Trophoblast cell (in vitro differentiated cells and primary cell): ENCODE results near the gene XPR1. TPM values are rescaled to one million over a fixed set of nuclear protein-coding genes. Genes with fewer than 3 reads are reported as not detected.

ENCODE experiments used
- DNase-seq, 2 donors: peaks; one replicate each; pipeline ENCODE4 v3.0.0-alpha.2; 2016
- H2AFZ ChIP-seq: 2 replicates; pipeline ENCODE4 v1.6.1; 2013; ENCODE audit warnings: low read length, moderate library complexity, mild to moderate bottlenecking; ENCODE audit not compliant: insufficient read depth, poor library complexity
- H2AK5ac ChIP-seq: 2 replicates; pipeline ENCODE4 v1.6.1; 2013; ENCODE audit warnings: mild to moderate bottlenecking, low read length
- H2BK120ac ChIP-seq: 2 replicates; pipeline ENCODE4 v1.6.1; 2013; ENCODE audit warnings: low read length, mild to moderate bottlenecking, moderate library complexity; ENCODE audit not compliant: insufficient read depth, poor library complexity
- H2BK12ac ChIP-seq: 2 replicates; pipeline ENCODE4 v1.6.1; 2013; ENCODE audit warnings: mild to moderate bottlenecking, low read length, moderate library complexity
- H2BK5ac ChIP-seq: 2 replicates; pipeline ENCODE4 v1.6.1; 2013; ENCODE audit warnings: low read length, low read depth, moderate library complexity, mild to moderate bottlenecking; ENCODE audit not compliant: poor library complexity
- H3K14ac ChIP-seq: 2 replicates; pipeline ENCODE4 v1.6.1; 2013; ENCODE audit warnings: mild to moderate bottlenecking, low read length
- H3K18ac ChIP-seq: 2 replicates; pipeline ENCODE4 v1.6.1; 2013; ENCODE audit warnings: mild to moderate bottlenecking, low read length
- H3K23ac ChIP-seq: 2 replicates; pipeline ENCODE4 v1.6.1; 2013; ENCODE audit warnings: low read length
- H3K27ac ChIP-seq: 2 replicates; pipeline ENCODE4 v1.5.1; 2013; ENCODE audit warnings: low read depth, mild to moderate bottlenecking, inconsistent platforms, low read length, moderate library complexity
- H3K27me3 ChIP-seq: 2 replicates; pipeline ENCODE4 v1.6.1; 2013; ENCODE audit warnings: inconsistent platforms, mild to moderate bottlenecking, low read length, moderate library complexity; ENCODE audit not compliant: insufficient read depth
- H3K36me3 ChIP-seq, 2 experiments: 1 replicate in 1 of 2; 2 replicates in 1 of 2; pipeline ENCODE4 v1.6.1; 2013; ENCODE audit warnings: low read length in 2 of 2, mild to moderate bottlenecking in 2 of 2, moderate library complexity in 1 of 2; ENCODE audit not compliant: insufficient read depth in 2 of 2, control insufficient read depth in 1 of 2
- H3K4ac ChIP-seq: 2 replicates; pipeline ENCODE4 v1.6.1; 2013; ENCODE audit warnings: low read depth, mild to moderate bottlenecking, low read length, moderate library complexity
- H3K4me1 ChIP-seq, 2 experiments: 1 replicate in 1 of 2; 2 replicates in 1 of 2; pipeline ENCODE4 v1.6.1; 2013; ENCODE audit warnings: low read length in 2 of 2, mild to moderate bottlenecking in 2 of 2, moderate library complexity in 1 of 2; ENCODE audit not compliant: insufficient read depth in 2 of 2, control insufficient read depth in 1 of 2
- H3K4me2 ChIP-seq: 2 replicates; pipeline ENCODE4 v1.6.1; 2013; ENCODE audit warnings: inconsistent platforms, mild to moderate bottlenecking, low read length, moderate library complexity
- H3K4me3 ChIP-seq: 2 replicates; pipeline ENCODE4 v1.5.1; 2013; ENCODE audit warnings: mild to moderate bottlenecking, low read depth, low read length, inconsistent platforms
- H3K79me1 ChIP-seq: one replicate; pipeline ENCODE4 v1.6.1; 2013; ENCODE audit warnings: low read length
- H3K79me2 ChIP-seq: 2 replicates; pipeline ENCODE4 v1.6.1; 2013; ENCODE audit warnings: low read length, mild to moderate bottlenecking; ENCODE audit not compliant: control insufficient read depth, insufficient read depth, poor library complexity
- H3K9ac ChIP-seq: 2 replicates; pipeline ENCODE4 v1.6.1; 2013; ENCODE audit warnings: mild to moderate bottlenecking, low read length
- H3K9me3 ChIP-seq: 2 replicates; pipeline ENCODE4 v1.6.1; 2013; ENCODE audit warnings: low read depth, mild to moderate bottlenecking, control low read depth, inconsistent platforms, low read length; ENCODE audit not compliant: insufficient read depth
- H4K12ac ChIP-seq: 2 replicates; pipeline ENCODE4 v1.6.1; 2013; ENCODE audit warnings: low read depth, mild to moderate bottlenecking, low read length, moderate library complexity
- H4K8ac ChIP-seq: 2 replicates; pipeline ENCODE4 v1.6.1; 2013; ENCODE audit warnings: low read depth, mild to moderate bottlenecking, low read length, moderate library complexity
- H4K91ac ChIP-seq: one replicate; pipeline ENCODE4 v1.6.1; 2013; ENCODE audit warnings: low read depth, mild to moderate bottlenecking, low read length, moderate library complexity
- WGBS: extraction: QIAGEN DNeasy Blood & Tissue Kit; methylation state at CpG from one replicate; pipeline ENCODE4 v1.1.7; 2013; ENCODE audit warnings: missing lambda C conversion rate; ENCODE audit not compliant: insufficient read length, insufficient coverage; ENCODE audit errors: extremely low coverage; 5-methylcytosine and 5-hydroxymethylcytosine counted together
- polyA plus RNA-seq: library from polyadenylated mRNA; stranded (reverse); fragments of 200-250 nt; gene quantifications from 2 replicates; pipeline ENCODE4 v1.2.3, GENCODE V29; 2013

XPR1 gene
- 26.3 and 26.6 TPM in 2 replicates for polyA plus RNA-seq

GRCh38 chr1:180631766-180632325, at the start of gene XPR1:
XPR1 (plus strand) TSS chr1:180632022; CDS start chr1:180632202, 180 bp downstream.
- Histone ChIP-seq H3K27me3 (no peaks in the 10 kb centered on the region), H4K8ac (peak within 1 kb of the TSS; percentile 76), H3K79me1 (peaks cover 3% of the 10 kb centered on the region), H3K4me2 (peak within 1 kb of the TSS; percentile 85), H4K91ac (peak within 1 kb of the TSS; percentile 2), H3K4ac (no peak within 1 kb of the TSS), H3K9ac (peak within 1 kb of the TSS; percentile 84), H3K4me1 (no peaks in the 10 kb centered on the region), H3K9me3 (no peaks in the 10 kb centered on the region), H2AK5ac (no peak within 1 kb of the TSS), H3K4me3 (peak within 1 kb of the TSS; percentile 98), H3K27ac (peak within 1 kb of the TSS; percentile 78), H4K12ac (peak within 1 kb of the TSS; percentile 51), H2AFZ (peak within 1 kb of the TSS; percentile 92), H3K79me2 (peaks cover 4% of the 10 kb centered on the region), H3K23ac (no peak within 1 kb of the TSS), H2BK12ac (peak within 1 kb of the TSS; percentile 51), H3K18ac (peak within 1 kb of the TSS; percentile 78), H3K36me3 (no peaks in the 10 kb centered on the region), H2BK5ac (peak within 1 kb of the TSS; percentile 67), H2BK120ac (no peak within 1 kb of the TSS), H3K14ac (peak within 1 kb of the TSS; percentile 82)
- DNase-seq = peak; percentile 98
- no CpG with 5 or more reads among the region's 41 CpGs for WGBS

DNA sequence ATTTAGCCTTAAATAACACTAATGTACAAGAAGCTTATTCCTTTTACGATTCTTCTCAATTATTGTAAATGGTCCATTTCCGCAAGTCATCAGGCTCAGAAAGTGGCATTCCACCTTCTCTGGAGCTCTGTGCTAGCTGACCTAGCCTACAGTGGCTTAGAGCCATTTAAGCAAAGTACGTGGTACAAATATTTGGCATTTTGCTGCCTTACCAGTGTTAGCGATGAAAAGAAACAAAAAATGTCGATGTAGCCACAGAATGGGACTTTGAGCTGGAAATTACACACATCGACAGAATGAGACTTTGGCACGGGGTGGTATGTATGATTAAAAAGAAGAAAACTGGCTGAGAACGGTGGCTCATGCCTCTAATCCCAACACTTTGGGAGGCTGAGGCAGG, 47.0 kb upstream of the XPR1 start:
- Histone ChIP-seq H3K4me3 (no peak overlapping the region), H4K8ac (peak overlapping the region; percentile 58), H2AFZ (no peak overlapping the region), H4K91ac (peak overlapping the region; percentile 87), H3K27ac (peak overlapping the region; percentile 84), H3K79me1 (peaks cover 14% of the 10 kb centered on the region), H3K79me2 (peaks cover 1% of the 10 kb centered on the region), H3K23ac (no peak overlapping the region), H3K14ac (peak overlapping the region; percentile 80), H2BK120ac (peak overlapping the region; percentile 74), H3K27me3 (no peaks in the 10 kb centered on the region), H2BK5ac (peak overlapping the region; percentile 80), H2BK12ac (peak overlapping the region; percentile 95), H3K9ac (no peak overlapping the region), H4K12ac (no peak overlapping the region), H3K36me3 (no peaks in the 10 kb centered on the region), H3K18ac (peak overlapping the region; percentile 56), H3K4ac (peak overlapping the region; percentile 77), H3K4me2 (no peak overlapping the region), H3K9me3 (no peaks in the 10 kb centered on the region), H3K4me1 (peaks cover 22 to 29% of the 10 kb centered on the region in 2 experiments), H2AK5ac (peak overlapping the region; percentile 78)
- WGBS = no CpG with 5 or more reads among the region's 8 CpGs
- peak; percentile 46 to 85 for DNase-seq

DNA sequence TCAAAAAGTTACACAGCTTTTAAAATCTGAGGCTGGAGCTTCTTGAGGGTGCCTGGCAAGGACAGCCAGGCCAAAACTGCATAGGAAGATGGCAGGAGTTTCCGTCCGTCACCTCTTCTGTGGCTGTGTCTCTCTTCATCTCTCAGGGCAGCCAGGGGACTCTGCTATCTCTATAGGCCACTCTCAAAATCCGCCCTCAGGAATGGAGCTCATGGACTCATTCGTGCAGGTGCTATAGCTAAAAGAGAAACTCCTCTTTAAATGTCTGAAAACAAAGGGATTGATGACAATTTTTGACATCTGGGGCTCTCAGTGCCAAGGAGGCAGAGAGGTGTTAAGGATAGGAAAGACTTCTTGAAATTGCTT, 45.8 kb upstream of the XPR1 start:
- peak overlapping the region; percentile 72 for H2BK12ac ChIP-seq
- H4K91ac ChIP-seq = peak overlapping the region; percentile 92
- peak overlapping the region; percentile 91 for H3K18ac ChIP-seq
- peaks cover 14 to 21% of the 10 kb centered on the region in 2 experiments for H3K4me1 ChIP-seq
- no peaks in the 10 kb centered on the region for H3K9me3 ChIP-seq
- H3K79me2 ChIP-seq = peaks cover 1% of the 10 kb centered on the region
- H4K8ac ChIP-seq = peak overlapping the region; percentile 81
- H3K4me3 ChIP-seq = no peak overlapping the region
- no peak overlapping the region for H3K9ac ChIP-seq
- H2BK120ac ChIP-seq = peak overlapping the region; percentile 96
- no peak overlapping the region for H2AFZ ChIP-seq
- H2AK5ac ChIP-seq = peak overlapping the region; percentile 57
- peak overlapping the region; percentile 92 for H3K14ac ChIP-seq
- no peaks in the 10 kb centered on the region for H3K27me3 ChIP-seq
- no peaks in the 10 kb centered on the region for H3K36me3 ChIP-seq
- peak overlapping the region; percentile 71 for H4K12ac ChIP-seq
- DNase-seq = peak in 1 of 2 donors; percentile 33
- H3K23ac ChIP-seq = no peak overlapping the region
- H3K79me1 ChIP-seq = peaks cover 14% of the 10 kb centered on the region
- peak overlapping the region; percentile 84 for H3K27ac ChIP-seq
- H2BK5ac ChIP-seq = peak overlapping the region; percentile 81
- WGBS = no CpG with 5 or more reads among the region's 4 CpGs
- H3K4me2 ChIP-seq = no peak overlapping the region
- peak overlapping the region; percentile 24 for H3K4ac ChIP-seq

GRCh38 chr1:180586671-180587155, 45.1 kb upstream of the XPR1 start:
- no CpG with 5 or more reads among the region's 1 CpG for WGBS
- Histone ChIP-seq H3K14ac (no peak overlapping the region), H3K4me3 (no peak overlapping the region), H4K12ac (no peak overlapping the region), H2AFZ (no peak overlapping the region), H3K23ac (no peak overlapping the region), H3K4ac (no peak overlapping the region), H2BK120ac (no peak overlapping the region), H2BK12ac (peak overlapping the region; percentile 48), H4K91ac (peak overlapping the region; percentile 66), H3K27ac (peak overlapping the region; percentile 9), H3K9ac (no peak overlapping the region), H3K27me3 (no peaks in the 10 kb centered on the region), H4K8ac (no peak overlapping the region), H3K79me2 (peaks cover 1% of the 10 kb centered on the region), H3K79me1 (peaks cover 11% of the 10 kb centered on the region), H3K36me3 (no peaks in the 10 kb centered on the region), H2BK5ac (peak overlapping the region; percentile 54), H2AK5ac (no peak overlapping the region), H3K4me1 (peaks cover 10 to 14% of the 10 kb centered on the region in 2 experiments), H3K4me2 (no peak overlapping the region), H3K9me3 (no peaks in the 10 kb centered on the region), H3K18ac (no peak overlapping the region)
- peak; percentile 84 to 86 for DNase-seq
